Trophoblast cell (in vitro differentiated cells and primary cell): ENCODE data around the gene MRPL24.
A peak's percentile ranks its signal among the peaks of the same experiment; 100 is the strongest.

Source experiments
- DNase-seq, 2 donors: peaks; one replicate each; pipeline ENCODE4 v3.0.0-alpha.2; 2016
- H2AFZ ChIP-seq: 2 replicates; pipeline ENCODE4 v1.6.1; 2013; ENCODE audit warnings: low read length, moderate library complexity, mild to moderate bottlenecking; ENCODE audit not compliant: insufficient read depth, poor library complexity
- H2AK5ac ChIP-seq: 2 replicates; pipeline ENCODE4 v1.6.1; 2013; ENCODE audit warnings: mild to moderate bottlenecking, low read length
- H2BK120ac ChIP-seq: 2 replicates; pipeline ENCODE4 v1.6.1; 2013; ENCODE audit warnings: low read length, mild to moderate bottlenecking, moderate library complexity; ENCODE audit not compliant: insufficient read depth, poor library complexity
- H2BK12ac ChIP-seq: 2 replicates; pipeline ENCODE4 v1.6.1; 2013; ENCODE audit warnings: mild to moderate bottlenecking, low read length, moderate library complexity
- H2BK5ac ChIP-seq: 2 replicates; pipeline ENCODE4 v1.6.1; 2013; ENCODE audit warnings: low read length, low read depth, moderate library complexity, mild to moderate bottlenecking; ENCODE audit not compliant: poor library complexity
- H3K14ac ChIP-seq: 2 replicates; pipeline ENCODE4 v1.6.1; 2013; ENCODE audit warnings: mild to moderate bottlenecking, low read length
- H3K18ac ChIP-seq: 2 replicates; pipeline ENCODE4 v1.6.1; 2013; ENCODE audit warnings: mild to moderate bottlenecking, low read length
- H3K23ac ChIP-seq: 2 replicates; pipeline ENCODE4 v1.6.1; 2013; ENCODE audit warnings: low read length
- H3K27ac ChIP-seq: 2 replicates; pipeline ENCODE4 v1.5.1; 2013; ENCODE audit warnings: low read depth, mild to moderate bottlenecking, inconsistent platforms, low read length, moderate library complexity
- H3K27me3 ChIP-seq: 2 replicates; pipeline ENCODE4 v1.6.1; 2013; ENCODE audit warnings: inconsistent platforms, mild to moderate bottlenecking, low read length, moderate library complexity; ENCODE audit not compliant: insufficient read depth
- H3K36me3 ChIP-seq, 2 experiments: 1 replicate in 1 of 2; 2 replicates in 1 of 2; pipeline ENCODE4 v1.6.1; 2013; ENCODE audit warnings: low read length in 2 of 2, mild to moderate bottlenecking in 2 of 2, moderate library complexity in 1 of 2; ENCODE audit not compliant: insufficient read depth in 2 of 2, control insufficient read depth in 1 of 2
- H3K4ac ChIP-seq: 2 replicates; pipeline ENCODE4 v1.6.1; 2013; ENCODE audit warnings: low read depth, mild to moderate bottlenecking, low read length, moderate library complexity
- H3K4me1 ChIP-seq, 2 experiments: 1 replicate in 1 of 2; 2 replicates in 1 of 2; pipeline ENCODE4 v1.6.1; 2013; ENCODE audit warnings: low read length in 2 of 2, mild to moderate bottlenecking in 2 of 2, moderate library complexity in 1 of 2; ENCODE audit not compliant: insufficient read depth in 2 of 2, control insufficient read depth in 1 of 2
- H3K4me2 ChIP-seq: 2 replicates; pipeline ENCODE4 v1.6.1; 2013; ENCODE audit warnings: inconsistent platforms, mild to moderate bottlenecking, low read length, moderate library complexity
- H3K4me3 ChIP-seq: 2 replicates; pipeline ENCODE4 v1.5.1; 2013; ENCODE audit warnings: mild to moderate bottlenecking, low read depth, low read length, inconsistent platforms
- H3K79me1 ChIP-seq: one replicate; pipeline ENCODE4 v1.6.1; 2013; ENCODE audit warnings: low read length
- H3K79me2 ChIP-seq: 2 replicates; pipeline ENCODE4 v1.6.1; 2013; ENCODE audit warnings: low read length, mild to moderate bottlenecking; ENCODE audit not compliant: control insufficient read depth, insufficient read depth, poor library complexity
- H3K9ac ChIP-seq: 2 replicates; pipeline ENCODE4 v1.6.1; 2013; ENCODE audit warnings: mild to moderate bottlenecking, low read length
- H3K9me3 ChIP-seq: 2 replicates; pipeline ENCODE4 v1.6.1; 2013; ENCODE audit warnings: low read depth, mild to moderate bottlenecking, control low read depth, inconsistent platforms, low read length; ENCODE audit not compliant: insufficient read depth
- H4K12ac ChIP-seq: 2 replicates; pipeline ENCODE4 v1.6.1; 2013; ENCODE audit warnings: low read depth, mild to moderate bottlenecking, low read length, moderate library complexity
- H4K8ac ChIP-seq: 2 replicates; pipeline ENCODE4 v1.6.1; 2013; ENCODE audit warnings: low read depth, mild to moderate bottlenecking, low read length, moderate library complexity
- H4K91ac ChIP-seq: one replicate; pipeline ENCODE4 v1.6.1; 2013; ENCODE audit warnings: low read depth, mild to moderate bottlenecking, low read length, moderate library complexity
- WGBS: extraction: QIAGEN DNeasy Blood & Tissue Kit; methylation state at CpG from one replicate; pipeline ENCODE4 v1.1.7; 2013; ENCODE audit warnings: missing lambda C conversion rate; ENCODE audit not compliant: insufficient read length, insufficient coverage; ENCODE audit errors: extremely low coverage; 5-methylcytosine and 5-hydroxymethylcytosine counted together

Gene MRPL24

DNA sequence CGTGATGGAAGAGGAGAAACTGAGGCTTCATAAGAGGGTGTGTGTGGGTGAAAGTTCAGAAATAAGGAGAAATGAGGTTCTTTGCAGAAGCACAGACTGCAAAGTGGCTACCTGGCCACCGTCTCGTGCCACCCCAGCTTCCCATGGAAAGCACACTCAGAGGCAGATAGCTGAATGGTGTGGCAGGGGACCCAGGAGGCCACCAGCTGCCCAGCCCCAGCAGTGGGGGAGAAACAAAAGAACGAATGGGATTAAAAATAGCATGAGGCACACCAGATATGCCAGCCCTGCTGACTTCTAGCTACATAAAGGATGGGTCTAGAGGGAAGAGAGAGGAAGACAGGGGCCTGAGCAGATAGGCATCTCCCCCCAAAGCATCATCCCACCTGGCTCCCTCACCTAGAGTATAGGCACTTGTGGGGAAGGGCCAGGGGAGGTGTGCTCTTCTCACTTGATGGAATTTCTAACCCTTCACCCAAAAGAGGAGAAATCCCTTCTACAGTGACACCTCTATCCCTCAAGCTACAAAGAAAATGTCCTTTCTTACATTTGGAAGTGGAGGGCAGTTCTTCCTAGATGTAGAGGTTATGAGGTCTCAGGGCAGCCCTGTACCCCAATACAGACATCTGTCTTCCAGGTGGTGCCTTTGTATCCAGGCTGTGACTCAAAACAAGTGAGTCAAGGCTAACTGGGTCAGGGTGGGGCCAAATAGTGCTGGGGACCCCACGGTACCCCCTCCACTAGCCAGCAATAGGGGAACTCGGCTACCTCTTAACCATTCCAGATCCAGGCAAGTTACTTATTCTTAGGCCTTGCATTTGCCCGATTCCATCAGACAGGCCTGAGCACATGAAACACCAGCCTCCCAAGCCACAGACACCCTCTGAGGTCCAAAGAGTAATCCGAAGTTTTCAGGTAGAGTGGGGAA lies 7.1 kb upstream of the MRPL24 start:
- Histone ChIP-seq H2BK5ac (peak overlapping the region; percentile 94), H2AK5ac (peak overlapping the region; percentile 94), H3K9ac (peak overlapping the region; percentile 23), H3K36me3 (peaks cover 30 to 31% of the 10 kb centered on the region in 2 experiments), H2AFZ (no peak overlapping the region), H4K12ac (peak overlapping the region; percentile 92), H3K14ac (peak overlapping the region; percentile 94), H3K79me2 (peaks cover 58% of the 10 kb centered on the region), H3K27me3 (no peaks in the 10 kb centered on the region), H3K4me3 (no peak overlapping the region), H3K9me3 (peaks cover 2% of the 10 kb centered on the region), H3K4ac (peak overlapping the region; percentile 99), H3K4me1 (peaks cover 39 to 45% of the 10 kb centered on the region in 2 experiments), H4K8ac (peak overlapping the region; percentile 87), H3K23ac (no peak overlapping the region), H3K18ac (peak overlapping the region; percentile 86), H3K27ac (peak overlapping the region; percentile 100), H2BK120ac (peak overlapping the region; percentile 87), H3K4me2 (peak overlapping the region; percentile 55), H4K91ac (peak overlapping the region; percentile 99), H3K79me1 (peaks cover 48% of the 10 kb centered on the region), H2BK12ac (peak overlapping the region; percentile 87)
- peak; percentile 15 to 18 for DNase-seq
- no CpG with 5 or more reads among the region's 8 CpGs for WGBS

DNA sequence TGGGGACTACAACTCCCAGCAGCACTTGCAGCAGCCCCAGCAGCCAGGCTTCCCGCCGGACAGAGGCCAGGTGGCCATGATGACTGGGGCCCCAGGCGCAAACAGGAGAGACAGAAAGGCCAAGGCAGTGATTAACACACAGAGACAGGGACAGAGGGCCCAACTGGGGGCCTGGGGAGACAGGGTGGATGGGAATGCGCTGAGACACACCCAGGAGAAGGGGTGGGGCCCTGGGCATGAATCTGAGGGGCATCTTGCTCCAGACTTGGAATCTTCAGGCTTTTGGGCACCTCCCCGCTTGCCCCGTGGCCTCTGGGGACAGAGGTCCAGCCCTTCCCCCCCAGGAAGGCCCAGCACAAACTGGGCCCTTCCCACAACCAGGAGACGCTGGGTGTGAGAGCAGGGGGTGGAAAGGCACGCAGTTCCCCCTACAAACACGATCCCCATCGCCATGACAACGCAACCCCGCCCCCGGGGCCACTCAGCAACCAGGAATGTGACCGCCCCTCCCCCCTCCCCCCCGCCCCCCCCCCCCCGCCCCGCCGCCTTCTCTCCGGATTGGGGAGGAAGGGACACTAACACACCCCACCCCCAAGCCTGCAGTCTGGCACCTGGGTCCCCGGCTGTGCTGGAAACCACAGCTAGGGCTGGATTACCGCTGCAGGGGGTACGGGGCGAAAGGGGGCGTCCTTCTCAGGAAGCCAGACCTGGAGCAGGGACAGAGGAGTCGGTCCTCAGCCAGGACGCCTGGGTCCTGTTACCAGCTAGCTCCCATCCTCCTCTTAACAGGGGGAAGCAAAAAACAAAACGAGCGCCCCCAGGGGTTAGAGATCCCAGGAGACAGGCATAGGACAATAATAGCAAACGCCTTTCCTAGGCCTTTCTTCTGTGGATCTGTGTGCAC lies 6.1 kb upstream of the MRPL24 start:
- H2AK5ac ChIP-seq = peak overlapping the region; percentile 99
- peaks cover 2% of the 10 kb centered on the region for H3K9me3 ChIP-seq
- H3K4me3 ChIP-seq = peak overlapping the region; percentile 51
- peak overlapping the region; percentile 100 for H4K91ac ChIP-seq
- H3K36me3 ChIP-seq = peaks cover 33 to 40% of the 10 kb centered on the region in 2 experiments
- peak overlapping the region; percentile 82 for H2BK12ac ChIP-seq
- peak overlapping the region; percentile 100 for H2BK120ac ChIP-seq
- peaks cover 42% of the 10 kb centered on the region in 2 experiments for H3K4me1 ChIP-seq
- no CpG with 5 or more reads among the region's 29 CpGs for WGBS
- peak overlapping the region; percentile 100 for H3K27ac ChIP-seq
- H3K9ac ChIP-seq = peak overlapping the region; percentile 86
- no peaks in the 10 kb centered on the region for H3K27me3 ChIP-seq
- peak overlapping the region; percentile 83 for H3K4me2 ChIP-seq
- H3K79me2 ChIP-seq = peaks cover 54% of the 10 kb centered on the region
- H3K23ac ChIP-seq = no peak overlapping the region
- H4K8ac ChIP-seq = peak overlapping the region; percentile 98
- H4K12ac ChIP-seq = peak overlapping the region; percentile 98
- H3K79me1 ChIP-seq = peaks cover 44% of the 10 kb centered on the region
- H3K14ac ChIP-seq = peak overlapping the region; percentile 98
- peak overlapping the region; percentile 94 for H3K18ac ChIP-seq
- peak overlapping the region; percentile 67 for H2AFZ ChIP-seq
- peak; percentile 91 to 93 for DNase-seq
- peak overlapping the region; percentile 100 for H2BK5ac ChIP-seq
- peak overlapping the region; percentile 99 for H3K4ac ChIP-seq

DNA sequence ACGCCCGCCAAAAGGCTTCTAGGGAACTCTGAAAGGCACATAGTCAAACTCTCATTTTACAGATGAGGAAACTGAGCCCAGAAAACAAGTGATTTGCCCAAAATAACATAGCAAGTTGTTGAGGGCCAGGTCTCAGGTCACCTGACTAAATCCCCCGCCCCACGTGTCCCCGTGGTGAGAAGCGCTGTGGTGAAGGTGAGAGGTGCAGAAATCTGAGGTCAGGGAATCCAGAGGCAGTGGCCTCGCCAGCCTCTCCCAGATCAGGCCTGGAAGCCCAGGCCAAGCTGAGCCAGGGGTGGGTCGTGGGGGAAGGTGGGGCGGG lies 5.5 kb upstream of the MRPL24 start:
- H3K79me2 ChIP-seq = peaks cover 52% of the 10 kb centered on the region
- H4K8ac ChIP-seq = peak overlapping the region; percentile 97
- no peak for DNase-seq
- no CpG with 5 or more reads among the region's 9 CpGs for WGBS
- H3K4me1 ChIP-seq = peaks cover 45% of the 10 kb centered on the region in 2 experiments
- peak overlapping the region; percentile 93 for H2BK120ac ChIP-seq
- no peak overlapping the region for H3K4me3 ChIP-seq
- H2AK5ac ChIP-seq = peak overlapping the region; percentile 89
- H3K14ac ChIP-seq = peak overlapping the region; percentile 95
- H3K23ac ChIP-seq = no peak overlapping the region
- peak overlapping the region; percentile 93 for H3K4ac ChIP-seq
- no peaks in the 10 kb centered on the region for H3K27me3 ChIP-seq
- H2BK12ac ChIP-seq = peak overlapping the region; percentile 47
- peak overlapping the region; percentile 84 for H4K12ac ChIP-seq
- peaks cover 33 to 40% of the 10 kb centered on the region in 2 experiments for H3K36me3 ChIP-seq
- H2AFZ ChIP-seq = peak overlapping the region; percentile 61
- peak overlapping the region; percentile 94 for H4K91ac ChIP-seq
- peak overlapping the region; percentile 96 for H3K18ac ChIP-seq
- peak overlapping the region; percentile 79 for H2BK5ac ChIP-seq
- H3K9me3 ChIP-seq = peaks cover 2% of the 10 kb centered on the region
- peak overlapping the region; percentile 100 for H3K27ac ChIP-seq
- peak overlapping the region; percentile 68 for H3K9ac ChIP-seq
- H3K79me1 ChIP-seq = peaks cover 41% of the 10 kb centered on the region
- H3K4me2 ChIP-seq = peak overlapping the region; percentile 67

- H3K4ac ChIP-seq = peak overlapping the region; percentile 93
- no peak overlapping the region for H2BK12ac ChIP-seq
- no peak overlapping the region for H3K18ac ChIP-seq
- peaks cover 45 to 47% of the 10 kb centered on the region in 2 experiments for H3K4me1 ChIP-seq
- H3K9ac ChIP-seq = peak overlapping the region; percentile 11
- peak overlapping the region; percentile 94 for H4K91ac ChIP-seq
- peak overlapping the region; percentile 2 for H2BK5ac ChIP-seq
- DNase-seq = no peak
- H3K9me3 ChIP-seq = peaks cover 2% of the 10 kb centered on the region
- H3K27ac ChIP-seq = no peak overlapping the region
- no peak overlapping the region for H2AFZ ChIP-seq
- no CpG with 5 or more reads among the region's 3 CpGs for WGBS
- H3K27me3 ChIP-seq = no peaks in the 10 kb centered on the region
- peaks cover 48% of the 10 kb centered on the region for H3K79me2 ChIP-seq
- H4K12ac ChIP-seq = no peak overlapping the region
- peaks cover 33 to 40% of the 10 kb centered on the region in 2 experiments for H3K36me3 ChIP-seq
- no peak overlapping the region for H3K14ac ChIP-seq
- H4K8ac ChIP-seq = peak overlapping the region; percentile 97
- no peak overlapping the region for H3K23ac ChIP-seq
- H3K4me3 ChIP-seq = no peak overlapping the region
- peak overlapping the region; percentile 67 for H3K4me2 ChIP-seq
- no peak overlapping the region for H2BK120ac ChIP-seq
- H3K79me1 ChIP-seq = peaks cover 37% of the 10 kb centered on the region
- H2AK5ac ChIP-seq = no peak overlapping the region
Measured at GRCh38 chr1:156745881-156746280, 5.0 kb upstream of the MRPL24 start.
